ENCODE results near the gene FCSK. TPM values are rescaled to one million over a fixed set of nuclear protein-coding genes. Genes with fewer than 3 reads are reported as not detected.

Gene FCSK
- total and polyA plus RNA-seq, 2 of the 13 experiments (the other 11 are each of a cell fraction or from before 2014, with no cell fraction given), result 9.1 to 19.2 TPM

GRCh38 chr16:70454222-70455034 is at the start of gene FCSK (continued):
- peak; percentile 89 for TF ChIP-seq ZNF598 (CRISPR knock-in tag; IDR thresholded peaks at IDR 0.05; ENCODE audit: borderline replicate concordance)
- peak; percentile 74 for TF ChIP-seq ETV5 (CRISPR knock-in tag; IDR thresholded peaks at IDR 0.05; ENCODE audit: borderline replicate concordance)
- no peak for TF ChIP-seq DNMT3B (CRISPR knock-in tag; conservative IDR thresholded peaks at IDR 0.05)
- no peak for TF ChIP-seq PCBP2 (optimal IDR thresholded peaks at IDR 0.05; ENCODE audit: low read depth, low read length, poor library complexity, severe bottlenecking)
- no peak for TF ChIP-seq BCLAF1 (IDR thresholded peaks at IDR 0.05)
- peak; percentile 98 for TF ChIP-seq ISX (CRISPR knock-in tag; conservative IDR thresholded peaks at IDR 0.05)
- TF ChIP-seq THAP9 (CRISPR knock-in tag; IDR thresholded peaks at IDR 0.05; ENCODE audit: borderline replicate concordance), result peak; percentile 92
- TF ChIP-seq DRAP1 (CRISPR knock-in tag; IDR thresholded peaks at IDR 0.05), result 0 out of 2 replicates have a peak, but pooled peaks have one; percentile 51
- TF ChIP-seq ZNF788 (CRISPR knock-in tag; IDR thresholded peaks at IDR 0.05; ENCODE audit: borderline replicate concordance), result peak; percentile 77; the same call in 1 of the 2 replicates
- TF ChIP-seq HNF1A (IDR thresholded peaks at IDR 0.05; ENCODE audit: low read depth), result peak; percentile 86
- peak; percentile 91; the same call in 1 of the 2 replicates for TF ChIP-seq HNF1A (CRISPR knock-in tag; IDR thresholded peaks at IDR 0.05; ENCODE audit: borderline replicate concordance)
- TF ChIP-seq ETV6 (CRISPR knock-in tag; conservative IDR thresholded peaks at IDR 0.05), result 0 out of 2 replicates have a peak, but pooled peaks have one; percentile 32

Measured in HepG2 (cell line).